Mucosa of stomach (tissue), 1 donor: ENCODE data around the gene PAQR3.
A peak's percentile ranks its signal among the peaks of the same experiment; 100 is the strongest.

Source experiments
- H3K27me3 ChIP-seq: one replicate; pipeline ENCODE4 v1.7.0; 2013; ENCODE audit warnings: mild to moderate bottlenecking, low read length; ENCODE audit not compliant: control insufficient read depth, insufficient read depth
- H3K36me3 ChIP-seq: one replicate; pipeline ENCODE4 v1.7.0; 2013; ENCODE audit warnings: low read length; ENCODE audit not compliant: control insufficient read depth, insufficient read depth
- H3K4me1 ChIP-seq: one replicate; pipeline ENCODE4 v1.7.0; 2013; ENCODE audit warnings: mild to moderate bottlenecking, low read length; ENCODE audit not compliant: control insufficient read depth, insufficient read depth
- H3K4me3 ChIP-seq: one replicate; pipeline ENCODE4 v1.7.0; 2013; ENCODE audit warnings: low read length
- H3K9ac ChIP-seq: one replicate; pipeline ENCODE4 v1.7.0; 2013; ENCODE audit warnings: mild to moderate bottlenecking, low read length, moderate library complexity
- H3K9me3 ChIP-seq: one replicate; pipeline ENCODE4 v1.7.0; 2013; ENCODE audit warnings: mild to moderate bottlenecking, low read length, moderate library complexity; ENCODE audit not compliant: control insufficient read depth
- donor health status: Pancreatic carcinoma.

Gene PAQR3

GRCh38 chr4:78938868-78939666, at the start of gene PAQR3:
Gene PAQR3, minus strand, starts transcription at chr4:78939438. Its CDS starts 214 bp downstream, at chr4:78939224.
- H3K4me1 ChIP-seq = peaks cover 6% of the 10 kb centered on the region
- peak within 1 kb of the TSS; percentile 74 for H3K9ac ChIP-seq
- H3K9me3 ChIP-seq = no peaks in the 10 kb centered on the region
- peaks cover 3% of the 10 kb centered on the region for H3K27me3 ChIP-seq
- peak within 1 kb of the TSS; percentile 68 for H3K4me3 ChIP-seq
- H3K36me3 ChIP-seq = no peaks in the 10 kb centered on the region

GRCh38 chr4:78987683-78988082, 48.4 kb upstream of the PAQR3 start:
- H3K9me3 ChIP-seq = no peaks in the 10 kb centered on the region
- H3K27me3 ChIP-seq = peaks cover 37% of the 10 kb centered on the region
- H3K9ac ChIP-seq = no peak overlapping the region
- no peaks in the 10 kb centered on the region for H3K36me3 ChIP-seq
- H3K4me3 ChIP-seq = no peak overlapping the region
- H3K4me1 ChIP-seq = peaks cover 7% of the 10 kb centered on the region

GRCh38 chr4:78984593-78984992, 45.4 kb upstream of the PAQR3 start:
- Histone ChIP-seq H3K9ac (no peak overlapping the region), H3K9me3 (no peaks in the 10 kb centered on the region), H3K36me3 (no peaks in the 10 kb centered on the region), H3K27me3 (peaks cover 30% of the 10 kb centered on the region), H3K4me3 (no peak overlapping the region), H3K4me1 (peaks cover 7% of the 10 kb centered on the region)

GRCh38 chr4:78975865-78976264, 36.6 kb upstream of the PAQR3 start:
- Histone ChIP-seq H3K9ac (no peak overlapping the region), H3K9me3 (no peaks in the 10 kb centered on the region), H3K27me3 (no peaks in the 10 kb centered on the region), H3K36me3 (no peaks in the 10 kb centered on the region), H3K4me1 (no peaks in the 10 kb centered on the region), H3K4me3 (no peak overlapping the region)

GRCh38 chr4:78971776-78972175, 32.5 kb upstream of the PAQR3 start:
- no peaks in the 10 kb centered on the region for H3K36me3 ChIP-seq
- no peaks in the 10 kb centered on the region for H3K27me3 ChIP-seq
- H3K4me1 ChIP-seq = no peaks in the 10 kb centered on the region
- no peaks in the 10 kb centered on the region for H3K9me3 ChIP-seq
- H3K9ac ChIP-seq = no peak overlapping the region
- H3K4me3 ChIP-seq = no peak overlapping the region

GRCh38 chr4:78971326-78971725, 32.1 kb upstream of the PAQR3 start:
- no peaks in the 10 kb centered on the region for H3K9me3 ChIP-seq
- no peak overlapping the region for H3K4me3 ChIP-seq
- H3K27me3 ChIP-seq = no peaks in the 10 kb centered on the region
- H3K9ac ChIP-seq = no peak overlapping the region
- no peaks in the 10 kb centered on the region for H3K4me1 ChIP-seq
- H3K36me3 ChIP-seq = no peaks in the 10 kb centered on the region

GRCh38 chr4:78962597-78963115, 23.4 kb upstream of the PAQR3 start:
- Histone ChIP-seq H3K9ac (no peak overlapping the region), H3K4me3 (no peak overlapping the region), H3K4me1 (no peaks in the 10 kb centered on the region), H3K36me3 (no peaks in the 10 kb centered on the region), H3K9me3 (no peaks in the 10 kb centered on the region), H3K27me3 (no peaks in the 10 kb centered on the region)

- Histone ChIP-seq H3K36me3 (no peaks in the 10 kb centered on the region), H3K4me3 (no peak overlapping the region), H3K4me1 (no peaks in the 10 kb centered on the region)
Measured at GRCh38 chr4:78960926-78961325, 21.7 kb upstream of the PAQR3 start.

GRCh38 chr4:78956975-78957374, 17.7 kb upstream of the PAQR3 start:
- H3K9me3 ChIP-seq = no peaks in the 10 kb centered on the region

More at GRCh38 chr4:78960926-78961325, 21.7 kb upstream of the PAQR3 start:
- no peaks in the 10 kb centered on the region for H3K27me3 ChIP-seq
- H3K9me3 ChIP-seq = no peaks in the 10 kb centered on the region
- H3K9ac ChIP-seq = no peak overlapping the region

GRCh38 chr4:78953769-78954666, 14.8 kb upstream of the PAQR3 start:
- no peaks in the 10 kb centered on the region for H3K4me1 ChIP-seq
- no peak overlapping the region for H3K9ac ChIP-seq
- no peaks in the 10 kb centered on the region for H3K36me3 ChIP-seq
- H3K9me3 ChIP-seq = no peaks in the 10 kb centered on the region
- no peak overlapping the region for H3K4me3 ChIP-seq
- peaks cover 14% of the 10 kb centered on the region for H3K27me3 ChIP-seq

More at GRCh38 chr4:78956975-78957374, 17.7 kb upstream of the PAQR3 start:
- Histone ChIP-seq H3K27me3 (peaks cover 14% of the 10 kb centered on the region), H3K4me3 (no peak overlapping the region), H3K4me1 (no peaks in the 10 kb centered on the region), H3K36me3 (no peaks in the 10 kb centered on the region), H3K9ac (no peak overlapping the region)

GRCh38 chr4:78953231-78953630, 14.0 kb upstream of the PAQR3 start:
- Histone ChIP-seq H3K9me3 (no peaks in the 10 kb centered on the region), H3K4me3 (no peak overlapping the region), H3K9ac (no peak overlapping the region), H3K4me1 (no peaks in the 10 kb centered on the region), H3K36me3 (no peaks in the 10 kb centered on the region), H3K27me3 (peaks cover 14% of the 10 kb centered on the region)
